Body of pancreas (tissue), 4 donors: ENCODE results near the gene RNF130.

Experiments used
- POLR2A ChIP-seq, 3 donors: fragments of 450-650 bp; IDR thresholded peaks; one replicate each; pipeline ENCODE4 v1.6.1; 2016; ENCODE audit warnings: antibody characterized with exemption in 3 of 3, mild to moderate bottlenecking in 2 of 3
- TF ChIP-seq, protein P1 (sequence below), 7 experiments: fragments of 450-650 bp in 4 of 7; fragments of 200-600 bp in 3 of 7; sonication (generic) in 3 of 7; IDR thresholded peaks; one replicate each; pipeline ENCODE4 v1.5.1; 2016 to 2019; ENCODE audit warnings: antibody characterized with exemption in 7 of 7

GRCh38 chr5:180027459-180028089, 44.0 kb downstream of the RNF130 start:
- TF ChIP-seq, protein P1, sequence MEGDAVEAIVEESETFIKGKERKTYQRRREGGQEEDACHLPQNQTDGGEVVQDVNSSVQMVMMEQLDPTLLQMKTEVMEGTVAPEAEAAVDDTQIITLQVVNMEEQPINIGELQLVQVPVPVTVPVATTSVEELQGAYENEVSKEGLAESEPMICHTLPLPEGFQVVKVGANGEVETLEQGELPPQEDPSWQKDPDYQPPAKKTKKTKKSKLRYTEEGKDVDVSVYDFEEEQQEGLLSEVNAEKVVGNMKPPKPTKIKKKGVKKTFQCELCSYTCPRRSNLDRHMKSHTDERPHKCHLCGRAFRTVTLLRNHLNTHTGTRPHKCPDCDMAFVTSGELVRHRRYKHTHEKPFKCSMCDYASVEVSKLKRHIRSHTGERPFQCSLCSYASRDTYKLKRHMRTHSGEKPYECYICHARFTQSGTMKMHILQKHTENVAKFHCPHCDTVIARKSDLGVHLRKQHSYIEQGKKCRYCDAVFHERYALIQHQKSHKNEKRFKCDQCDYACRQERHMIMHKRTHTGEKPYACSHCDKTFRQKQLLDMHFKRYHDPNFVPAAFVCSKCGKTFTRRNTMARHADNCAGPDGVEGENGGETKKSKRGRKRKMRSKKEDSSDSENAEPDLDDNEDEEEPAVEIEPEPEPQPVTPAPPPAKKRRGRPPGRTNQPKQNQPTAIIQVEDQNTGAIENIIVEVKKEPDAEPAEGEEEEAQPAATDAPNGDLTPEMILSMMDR (IDR thresholded peaks at IDR 0.05), result no peak
- no peak for TF ChIP-seq POLR2A (IDR thresholded peaks at IDR 0.05)
